Gastrocnemius medialis (tissue), 4 donors: ENCODE data around the gene VPS9D1. TPM values are rescaled to one million over a fixed set of nuclear protein-coding genes. Genes with fewer than 3 reads are reported as not detected.

ENCODE experiments used
- ATAC-seq, 2 donors: fragments of 150-250 bp; one replicate each; pipeline ENCODE4 v1.9.1; 2016
- DNase-seq, 2 donors: peaks; one replicate each; pipeline ENCODE4 v3.0.0-alpha.2; 2019
- H3K27ac ChIP-seq, 4 donors: fragments of 200-600 bp; sonication (generic); 1 replicate in 1 of 4; 2 replicates in 3 of 4; pipeline ENCODE4 v1.5.1; 2016 to 2018; ENCODE audit warnings: mild to moderate bottlenecking in 2 of 4, moderate library complexity in 1 of 4
- H3K27me3 ChIP-seq, 3 donors: fragments of 200-600 bp; sonication (generic) in 2 of 3; 1 replicate in 1 of 3; 2 replicates in 2 of 3; pipeline versions ENCODE4 v1.5.1 to v1.6.0; 2016 to 2019; ENCODE audit warnings: mild to moderate bottlenecking in 1 of 3, moderate library complexity in 1 of 3
- H3K36me3 ChIP-seq, 2 donors: fragments of 200-600 bp; sonication (generic) in 1 of 2; one replicate each; pipeline ENCODE4 v1.5.1; 2017 to 2018
- H3K4me1 ChIP-seq, 2 donors: fragments of 200-600 bp; sonication (generic) in 1 of 2; one replicate each; pipeline ENCODE4 v1.5.1; 2016 to 2017; ENCODE audit warnings: mild to moderate bottlenecking in 2 of 2
- H3K4me3 ChIP-seq, 4 donors: fragments of 200-600 bp; sonication (generic) in 3 of 4; 1 replicate in 1 of 4; 2 replicates in 3 of 4; pipeline ENCODE4 v1.5.1; 2016 to 2019; ENCODE audit warnings: mild to moderate bottlenecking in 2 of 4
- H3K9me3 ChIP-seq, 3 donors: fragments of 200-600 bp; sonication (generic) in 2 of 3; 1 replicate in 1 of 3; 2 replicates in 2 of 3; pipeline ENCODE4 v1.5.1; 2016 to 2019
- CTCF ChIP-seq, 5 experiments: fragments of 450-650 bp in 3 of 5; fragments of 200-600 bp in 2 of 5; sonication (generic) in 2 of 5; IDR thresholded peaks in 4 of 5; conservative IDR thresholded peaks in 1 of 5; 1 replicate in 4 of 5; 2 replicates in 1 of 5; pipeline ENCODE4 v1.5.1; 2016 to 2019; ENCODE audit warnings: antibody characterized with exemption in 5 of 5, mild to moderate bottlenecking in 3 of 5, moderate library complexity in 3 of 5
- POLR2A ChIP-seq, 2 donors: fragments of 450-650 bp; IDR thresholded peaks; one replicate each; pipeline ENCODE4 v1.6.1; 2017; ENCODE audit warnings: antibody characterized with exemption in 2 of 2, mild to moderate bottlenecking in 2 of 2, moderate library complexity in 2 of 2
- in situ Hi-C, 4 donors: fragments of 200-750 bp; cut with MboI; loops; one replicate each; pipeline versions ENCODE4 v1.15.0 to v1.8.0; 2017; ENCODE audit warnings: low sequenced_read_pairs in 4 of 4
- intact Hi-C: fragments of 100-400 bp; cut with DNase I; formaldehyde crosslinking; loops from one replicate; pipeline ENCODE4 v1.15.1; 2023; ENCODE audit warnings: low total_unique reads
- total RNA-seq, 4 donors: library from RNA; depleted of rRNA; stranded (reverse); fragments of >200 nt; gene quantifications; one replicate each; pipeline versions ENCODE4 v1.1.0 to v1.2.3, GENCODE V29; 2016

Gene VPS9D1
- total RNA-seq, 4 donors from 2014 or later, result 2.3 to 9.4 (median 3.4) TPM

GRCh38 chr16:89717688-89718505 lies 2.8 kb downstream of the VPS9D1 start:
- DNase-seq, result no peak
- intact Hi-C loops, result no loop called here
- H3K9me3 ChIP-seq, result no peaks in the 10 kb centered on the region
- no peak overlapping the region for H3K27ac ChIP-seq
- in situ Hi-C loops, result no loop called here
- no peak overlapping the region for H3K4me3 ChIP-seq
- no peak for ATAC-seq
- TF ChIP-seq CTCF (IDR thresholded peaks at IDR 0.05 in 4 of 5, conservative IDR thresholded peaks at IDR 0.05 in 1 of 5) (no peak), POLR2A (IDR thresholded peaks at IDR 0.05) (no peak)
- H3K4me1 ChIP-seq, result peaks cover 14 to 17% of the 10 kb centered on the region in 2 donors
- peaks cover 0 to 4% of the 10 kb centered on the region in 2 donors for H3K36me3 ChIP-seq
- H3K27me3 ChIP-seq, result no peaks in the 10 kb centered on the region

GRCh38 chr16:89716916-89717687 lies 3.6 kb downstream of the VPS9D1 start:
- H3K27ac ChIP-seq, result no peak overlapping the region
- in situ Hi-C loops (no loop called here), intact Hi-C loops (no loop called here)
- peaks cover 6 to 9% of the 10 kb centered on the region in 2 donors for H3K4me1 ChIP-seq
- DNase-seq (no peak), ATAC-seq (no peak)
- no peaks in the 10 kb centered on the region for H3K9me3 ChIP-seq
- H3K36me3 ChIP-seq, result no peaks in the 10 kb centered on the region
- TF ChIP-seq CTCF (IDR thresholded peaks at IDR 0.05 in 4 of 5, conservative IDR thresholded peaks at IDR 0.05 in 1 of 5), result no peak
- TF ChIP-seq POLR2A (IDR thresholded peaks at IDR 0.05), result no peak
- peaks cover 0 to 4% (median 0%) of the 10 kb centered on the region in 3 donors for H3K27me3 ChIP-seq
- no peak overlapping the region for H3K4me3 ChIP-seq

GRCh38 chr16:89716493-89716892 lies 4.2 kb downstream of the VPS9D1 start:
- peaks cover 0 to 6% (median 0%) of the 10 kb centered on the region in 3 donors for H3K27me3 ChIP-seq
- H3K4me1 ChIP-seq, result peaks cover 6 to 7% of the 10 kb centered on the region in 2 donors
- no peak for DNase-seq
- no peak for ATAC-seq
- intact Hi-C loops (no loop called here), in situ Hi-C loops (no loop called here)
- H3K9me3 ChIP-seq, result no peaks in the 10 kb centered on the region
- H3K4me3 ChIP-seq, result no peak overlapping the region
- no peak overlapping the region for H3K27ac ChIP-seq
- no peak for TF ChIP-seq POLR2A (IDR thresholded peaks at IDR 0.05)
- no peak for TF ChIP-seq CTCF (IDR thresholded peaks at IDR 0.05 in 4 of 5, conservative IDR thresholded peaks at IDR 0.05 in 1 of 5)
- H3K36me3 ChIP-seq, result no peaks in the 10 kb centered on the region

- no peak for DNase-seq
- ATAC-seq, result no peak
- H3K4me3 ChIP-seq, result no peak overlapping the region
- H3K27ac ChIP-seq, result no peak overlapping the region
- in situ Hi-C loops (no loop called here), intact Hi-C loops (no loop called here)
- H3K4me1 ChIP-seq, result no peaks in the 10 kb centered on the region
- H3K9me3 ChIP-seq, result no peaks in the 10 kb centered on the region
- H3K27me3 ChIP-seq, result peaks cover 0 to 6% (median 0%) of the 10 kb centered on the region in 3 donors
- no peak for TF ChIP-seq CTCF (IDR thresholded peaks at IDR 0.05 in 4 of 5, conservative IDR thresholded peaks at IDR 0.05 in 1 of 5)
- TF ChIP-seq POLR2A (IDR thresholded peaks at IDR 0.05), result no peak
- no peaks in the 10 kb centered on the region for H3K36me3 ChIP-seq
Observed at GRCh38 chr16:89712274-89712781, 8.4 kb downstream of the VPS9D1 start.
